NCI-H526 treated with DMSO at 0.1 percent for 48 hours (cell line): ENCODE measurements around the gene ELF5.
A peak's percentile ranks its signal among the peaks of the same experiment; 100 is the strongest.

Experiments used
- DNase-seq: peaks from one replicate; lab custom pipeline; 2025; lab: John Stamatoyannopoulos, UW

Gene ELF5

GRCh38 chr11:34522188-34522587, 8.6 kb upstream of the ELF5 start:
- no peak for DNase-seq

GRCh38 chr11:34521265-34521664, 7.7 kb upstream of the ELF5 start:
- no peak for DNase-seq

GRCh38 chr11:34519595-34520235, 6.1 kb upstream of the ELF5 start:
- no peak for DNase-seq

GRCh38 chr11:34516247-34517040, 2.9 kb upstream of the ELF5 start:
- DNase-seq: no peak

- DNase-seq: no peak
These were observed 1.0 kb upstream of the ELF5 start for GRCh38 chr11:34514597-34514996.

GRCh38 chr11:34512840-34513681, 533 bp downstream of the ELF5 start:
- peak; percentile 28 for DNase-seq

- DNase-seq: no peak
These were observed 2.9 kb downstream of the ELF5 start for GRCh38 chr11:34510673-34511072.

- DNase-seq: no peak
These were observed 3.4 kb downstream of the ELF5 start for GRCh38 chr11:34510218-34510617.

GRCh38 chr11:34509336-34509876, 4.2 kb downstream of the ELF5 start:
- DNase-seq: no peak

- DNase-seq: no peak
These were observed 5.1 kb downstream of the ELF5 start for GRCh38 chr11:34508524-34508923.

- DNase-seq: no peak
These were observed 6.0 kb downstream of the ELF5 start for GRCh38 chr11:34507610-34508009.

GRCh38 chr11:34507156-34507555, 6.4 kb downstream of the ELF5 start:
- no peak for DNase-seq

GRCh38 chr11:34505874-34506273, 7.7 kb downstream of the ELF5 start:
- DNase-seq: no peak

- no peak for DNase-seq
These were observed 10.6 kb downstream of the ELF5 start for GRCh38 chr11:34502949-34503348.

- no peak for DNase-seq
These were observed 11.6 kb downstream of the ELF5 start for GRCh38 chr11:34501949-34502348.

- DNase-seq: no peak
These were observed 12.1 kb downstream of the ELF5 start for GRCh38 chr11:34501500-34501899.

- no peak for DNase-seq
These were observed 13.7 kb downstream of the ELF5 start for GRCh38 chr11:34499719-34500500.

GRCh38 chr11:34495724-34496377, 17.7 kb downstream of the ELF5 start:
- no peak for DNase-seq

GRCh38 chr11:34495239-34495723, 18.3 kb downstream of the ELF5 start:
- DNase-seq: no peak

- no peak for DNase-seq
These were observed 19.5 kb downstream of the ELF5 start for GRCh38 chr11:34493926-34494595.
